Upper lobe of left lung (tissue), 6 donors: Measurements from ENCODE around the gene FN3KRP. TPM values are rescaled to one million over a fixed set of nuclear protein-coding genes. Genes with fewer than 3 reads are reported as not detected.

ENCODE experiments used
- ATAC-seq, 2 donors: fragments of 200-7000 bp; cut with Tn5 transposase; one replicate each; pipeline ENCODE4 v1.9.1; 2022; ENCODE audit warnings: mild to moderate bottlenecking in 2 of 2, moderate library complexity in 2 of 2; ENCODE audit not compliant: low FRiP score in 2 of 2
- DNase-seq, 2 donors: peaks; one replicate each; pipeline ENCODE4 v3.0.0-alpha.2; 2019 to 2020
- H3K27ac ChIP-seq, 4 donors: fragments of 200-600 bp; sonication (generic); one replicate each; pipeline ENCODE4 v1.5.1; 2016 to 2019
- H3K27me3 ChIP-seq, 4 donors: fragments of 200-600 bp; sonication (generic); one replicate each; pipeline ENCODE4 v1.5.1; 2017 to 2019
- H3K36me3 ChIP-seq, 4 donors: fragments of 200-600 bp; sonication (generic); one replicate each; pipeline ENCODE4 v1.5.1; 2016 to 2019
- H3K4me1 ChIP-seq, 4 donors: fragments of 200-600 bp; sonication (generic); one replicate each; pipeline ENCODE4 v1.5.1; 2018 to 2019
- H3K4me3 ChIP-seq, 4 donors: fragments of 200-600 bp; sonication (generic); one replicate each; pipeline ENCODE4 v1.5.1; 2017 to 2019; ENCODE audit warnings: mild to moderate bottlenecking in 2 of 4, moderate library complexity in 1 of 4
- H3K9me3 ChIP-seq, 4 donors: fragments of 200-600 bp; sonication (generic); one replicate each; pipeline ENCODE4 v1.5.1; 2018 to 2019
- CTCF ChIP-seq, 6 experiments: fragments of 450-650 bp in 4 of 6; fragments of 200-600 bp in 2 of 6; sonication (generic) in 2 of 6; IDR thresholded peaks; one replicate each; pipeline ENCODE4 v1.5.1; 2016 to 2019; ENCODE audit warnings: antibody characterized with exemption in 6 of 6
- EP300 ChIP-seq, 4 donors: sonication (generic); formaldehyde crosslinking; IDR thresholded peaks; one replicate each; pipeline ENCODE4 v1.5.1; 2017; ENCODE audit warnings: antibody characterized with exemption in 4 of 4, control low read depth in 2 of 4
- POLR2A ChIP-seq, 4 donors: fragments of 450-650 bp; IDR thresholded peaks; one replicate each; pipeline ENCODE4 v1.5.1; 2016 to 2017; ENCODE audit warnings: antibody characterized with exemption in 4 of 4, mild to moderate bottlenecking in 2 of 4
- POLR2AphosphoS5 ChIP-seq, 2 donors: sonication (generic); formaldehyde crosslinking; IDR thresholded peaks; one replicate each; pipeline ENCODE4 v1.5.1; 2017; ENCODE audit warnings: antibody characterized with exemption in 2 of 2
- WGBS, 2 donors: methylation state at CpG; one replicate each; pipeline ENCODE4 v1.1.5; 2017 to 2018; 5-methylcytosine and 5-hydroxymethylcytosine counted together
- total RNA-seq, 6 donors: library from RNA; depleted of rRNA in 4 of 6; stranded (reverse); fragments of >200 nt in 4 of 6; gene quantifications; one replicate each; pipeline versions ENCODE4 v1.1.0 to v1.2.1, GENCODE V29; 2016 to 2021
- donor health status: DM: no; HTN: no; CAD: no; lungs with moderate emphysema.
- donor health status: DM: no; HTN: yes; CAD: no; lungs with severe emphysema.

The FN3KRP gene
- total RNA-seq, 6 donors from 2014 or later: 14.7 to 94.3 (median 28.8) TPM

DNA sequence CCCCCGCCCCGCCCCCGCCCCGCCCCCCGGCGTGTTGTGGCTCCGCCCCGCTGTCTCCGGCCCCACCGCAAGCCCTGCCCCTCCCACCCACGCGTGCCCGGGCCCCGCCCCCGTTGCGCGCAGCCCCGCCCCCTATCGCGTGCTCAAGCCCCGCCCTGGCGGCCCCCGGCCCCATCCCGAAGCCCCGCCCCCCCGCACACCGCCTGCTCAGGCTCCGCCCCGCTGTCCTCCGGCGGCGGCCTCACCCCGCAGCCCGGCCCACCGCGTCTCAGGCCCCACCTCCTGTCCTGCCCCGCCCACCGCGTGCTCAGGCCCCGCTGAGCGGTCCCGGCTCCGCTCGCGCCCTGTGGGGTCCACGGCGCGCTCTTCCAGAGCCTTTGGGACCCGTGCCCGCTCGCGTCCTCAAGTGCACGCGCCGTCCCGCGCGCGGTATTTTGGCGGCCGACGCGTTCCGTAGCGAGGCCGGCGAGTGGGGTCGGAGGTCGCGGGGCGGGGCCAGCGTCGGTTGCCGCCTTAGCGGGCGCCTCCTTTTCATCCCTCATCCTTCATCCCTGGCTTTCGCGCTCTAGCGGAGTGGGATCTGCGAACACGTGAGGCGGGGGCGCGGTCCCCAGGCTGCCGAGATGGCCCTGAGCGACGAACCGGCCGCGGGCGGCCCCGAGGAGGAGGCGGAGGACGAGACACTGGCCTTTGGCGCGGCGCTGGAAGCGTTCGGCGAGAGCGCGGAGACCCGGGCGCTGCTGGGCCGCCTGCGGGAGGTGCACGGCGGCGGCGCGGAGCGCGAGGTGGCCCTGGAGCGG, 35.3 kb downstream of the FN3KRP start, which contains the start of gene TBCD:
Gene TBCD, plus strand, starts transcription at position 495 of the 800 bp plus-strand sequence. Its CDS starts 129 bp downstream, at position 624.
- H3K36me3 ChIP-seq: no peaks in the 10 kb centered on the region
- no peaks in the 10 kb centered on the region for H3K9me3 ChIP-seq
- ATAC-seq (peak; percentile 90 to 95), DNase-seq (peak; percentile 88 to 99)
- WGBS, 2 donors: no CpG with 5 or more reads among the region's 114 CpGs
- peaks cover 10 to 21% (median 12%) of the 10 kb centered on the region in 4 donors for H3K4me1 ChIP-seq
- peak within 1 kb of the TSS; percentile 72 to 91 (median 81) for H3K27ac ChIP-seq
- no peaks in the 10 kb centered on the region for H3K27me3 ChIP-seq
- peak within 1 kb of the TSS; percentile 74 to 100 (median 88) for H3K4me3 ChIP-seq
- TF ChIP-seq EP300 (IDR thresholded peaks at IDR 0.05) (peak in 1 of 4 donors; percentile 78), CTCF (IDR thresholded peaks at IDR 0.05) (peak in 2 of 6 experiments; percentile 10 to 22), POLR2A (IDR thresholded peaks at IDR 0.05) (peak in 1 of 4 donors; percentile 49), POLR2AphosphoS5 (IDR thresholded peaks at IDR 0.05) (peak; percentile 61 to 77)

- Histone ChIP-seq H3K4me3 (peak overlapping the region; percentile 74 to 100 (median 88)), H3K36me3 (no peaks in the 10 kb centered on the region), H3K27me3 (no peaks in the 10 kb centered on the region), H3K9me3 (no peaks in the 10 kb centered on the region), H3K27ac (peak overlapping the region; percentile 72 to 91 (median 81)), H3K4me1 (peaks cover 10 to 21% (median 12%) of the 10 kb centered on the region in 4 donors)
- DNase-seq: peak in 1 of 2 donors; percentile 80
- WGBS, 2 donors: 5 to 6% methylated on average over 15 to 24 of the region's 72 CpGs
- ATAC-seq: peak in 1 of 2 donors; percentile 57
- TF ChIP-seq CTCF (IDR thresholded peaks at IDR 0.05) (peak in 1 of 6 experiments; percentile 2), POLR2AphosphoS5 (IDR thresholded peaks at IDR 0.05) (no peak)
These were observed 36.1 kb downstream of the FN3KRP start for GRCh38 chr17:82752371-82753200.

- H3K4me1 ChIP-seq: peaks cover 10 to 21% (median 12%) of the 10 kb centered on the region in 4 donors
- H3K4me3 ChIP-seq: peak overlapping the region in 3 of 4 donors; percentile 78 to 100 (median 99)
- H3K36me3 ChIP-seq: no peaks in the 10 kb centered on the region
- H3K9me3 ChIP-seq: no peaks in the 10 kb centered on the region
- WGBS, 2 donors: 49 to 55% methylated on average over 8 of the region's 8 CpGs
- DNase-seq (no peak), ATAC-seq (no peak)
- TF ChIP-seq POLR2A (IDR thresholded peaks at IDR 0.05): no peak
- no peak for TF ChIP-seq CTCF (IDR thresholded peaks at IDR 0.05)
- TF ChIP-seq POLR2AphosphoS5 (IDR thresholded peaks at IDR 0.05): no peak
- no peak for TF ChIP-seq EP300 (IDR thresholded peaks at IDR 0.05)
- H3K27me3 ChIP-seq: no peaks in the 10 kb centered on the region
- no peak overlapping the region for H3K27ac ChIP-seq
These were observed 36.6 kb downstream of the FN3KRP start for GRCh38 chr17:82753201-82753464.

- no peak overlapping the region for H3K27ac ChIP-seq
- no peak overlapping the region for H3K4me3 ChIP-seq
- H3K9me3 ChIP-seq: no peaks in the 10 kb centered on the region
- no peak for DNase-seq
- TF ChIP-seq EP300 (IDR thresholded peaks at IDR 0.05): no peak
- no peak for TF ChIP-seq POLR2AphosphoS5 (IDR thresholded peaks at IDR 0.05)
- TF ChIP-seq CTCF (IDR thresholded peaks at IDR 0.05): no peak
- no peak for TF ChIP-seq POLR2A (IDR thresholded peaks at IDR 0.05)
- no peak for ATAC-seq
- 89 to 91% methylated on average over 19 of the region's 19 CpGs for WGBS, 2 donors
- H3K4me1 ChIP-seq: peaks cover 10 to 21% (median 12%) of the 10 kb centered on the region in 4 donors
- no peaks in the 10 kb centered on the region for H3K27me3 ChIP-seq
- no peaks in the 10 kb centered on the region for H3K36me3 ChIP-seq
These were observed 38.0 kb downstream of the FN3KRP start for GRCh38 chr17:82754297-82755208.
